HepG2 (cell line): ENCODE measurements around the gene SETD3. TPM values are rescaled to one million over a fixed set of nuclear protein-coding genes. Genes with fewer than 3 reads are reported as not detected.

ENCODE experiments used
- ATAC-seq: fragments of 200-7000 bp; cut with Tn5 transposase; 3 replicates; pipeline ENCODE4 v1.9.1; 2020; ENCODE audit warnings: mild to moderate bottlenecking, moderate library complexity
- BruUV-seq: library from RNA; stranded (reverse); fragments of 400-500 nt; replicated peaks from 2 replicates; lab custom pipeline; 2021; lab: Mats Ljungman, UMichigan
- CTCF ChIA-PET: fragments of 300-600 bp; formaldehyde crosslinking; extraction: SDS; loops from one replicate; lab custom pipeline; 2021; ENCODE audit warnings: low total read pairs, inconsistent platforms, low intra/inter-chr PET ratio; lab: Yijun Ruan, JAX
- POLR2A ChIA-PET: fragments of 350-600 bp; sonication (Branson Sonifier 250); formaldehyde crosslinking; loops from one replicate; lab custom pipeline; 2020; ENCODE audit warnings: antibody characterized with exemption, inconsistent platforms; lab: Yijun Ruan, JAX
- DNase-seq: peaks from one replicate; pipeline ENCODE4 v3.0.0-alpha.2; 2015; ENCODE audit warnings: low spot score
- FAIRE-seq: peaks from 3 replicates; lab custom pipeline; 2011; peaks lifted over from hg19 to GRCh38; lab: Jason Lieb, UNC
- H2AFZ ChIP-seq: one replicate; pipeline ENCODE4 v1.6.1; 2011; ENCODE audit warnings: low read length, inconsistent platforms
- H3K27ac ChIP-seq: fragments of 300-600 bp; 3 replicates; pipeline ENCODE4 v1.8.0; 2011; ENCODE audit warnings: mixed run types, mild to moderate bottlenecking, mixed read lengths, low read length, inconsistent platforms; ENCODE audit not compliant: insufficient read depth; ENCODE audit errors: extremely low read length
- H3K27me3 ChIP-seq, 2 experiments: fragments of 200-600 bp in 1 of 2; 2 replicates in 1 of 2; 3 replicates in 1 of 2; pipeline versions ENCODE4 v1.6.0 to v1.8.0; 2011; ENCODE audit warnings: low read length in 2 of 2, mild to moderate bottlenecking in 2 of 2, moderate library complexity in 2 of 2, inconsistent platforms in 1 of 2; ENCODE audit not compliant: insufficient read depth in 2 of 2, control insufficient read depth in 1 of 2
- H3K36me3 ChIP-seq, 2 experiments: fragments of 200-600 bp in 1 of 2; replicated peaks in 1 of 2; 2 replicates in 1 of 2; 3 replicates in 1 of 2; pipeline versions ENCODE4 v1.5.1 to v1.8.0; 2011; ENCODE audit warnings: low read length in 2 of 2, inconsistent platforms in 1 of 2; ENCODE audit not compliant: insufficient read depth in 2 of 2, control insufficient read depth in 1 of 2
- H3K4me1 ChIP-seq: 2 replicates; pipeline ENCODE4 v1.5.1; 2012; ENCODE audit warnings: low read length, inconsistent platforms; ENCODE audit not compliant: insufficient read depth
- H3K4me2 ChIP-seq: 2 replicates; pipeline ENCODE4 v1.6.0; 2011; ENCODE audit warnings: low read depth, low read length, inconsistent platforms
- H3K4me3 ChIP-seq, 3 experiments: fragments of 200-600 bp in 1 of 3; sonication (generic), shearing (Covaris generic) in 1 of 3; replicated peaks in 1 of 3; 2 replicates each; pipeline ENCODE4 v1.5.1; 2011 to 2016; ENCODE audit warnings: low read length in 3 of 3, inconsistent platforms in 2 of 3, low read depth in 2 of 3, mild to moderate bottlenecking in 2 of 3, control low read depth in 1 of 3, mixed read lengths in 1 of 3; ENCODE audit not compliant: insufficient read depth in 1 of 3
- H3K79me2 ChIP-seq: one replicate; pipeline ENCODE4 v1.6.1; 2011; ENCODE audit warnings: low read length, inconsistent platforms; ENCODE audit not compliant: insufficient read depth
- H3K9ac ChIP-seq: 2 replicates; pipeline ENCODE4 v1.6.0; 2011; ENCODE audit warnings: mild to moderate bottlenecking, low read depth, low read length, inconsistent platforms; ENCODE audit not compliant: insufficient read depth
- H3K9me3 ChIP-seq: 2 replicates; pipeline ENCODE4 v1.5.1; 2012; ENCODE audit warnings: mild to moderate bottlenecking, low read length
- H4K20me1 ChIP-seq: 2 replicates; pipeline ENCODE4 v1.6.0; 2011; ENCODE audit warnings: inconsistent platforms, mild to moderate bottlenecking, low read length, moderate library complexity; ENCODE audit not compliant: insufficient read depth
- KDM2A ChIP-seq: sonication (generic); formaldehyde crosslinking; IDR thresholded peaks from 2 replicates; pipeline ENCODE4 v1.4.0; 2020; ENCODE audit warnings: low read depth, missing genetic modification reagents, borderline replicate concordance
- KLF15 ChIP-seq: sonication (generic); formaldehyde crosslinking; IDR thresholded peaks from 2 replicates; pipeline ENCODE4 v1.8.1; 2023; ENCODE audit warnings: borderline replicate concordance, mild to moderate bottlenecking, inconsistent platforms, missing genetic modification reagents, mixed read lengths
- RFX3 ChIP-seq: IDR thresholded peaks from 2 replicates; pipeline ENCODE4 v1.6.1; 2016; ENCODE audit warnings: missing biosample characterization, missing genetic modification reagents
- RXRA ChIP-seq: sonication (generic); formaldehyde crosslinking; IDR thresholded peaks from 2 replicates; pipeline ENCODE4 v1.5.1; 2020; ENCODE audit warnings: missing genetic modification reagents
- ZNF841 ChIP-seq: sonication (generic); formaldehyde crosslinking; IDR thresholded peaks from 2 replicates; pipeline ENCODE4 v1.8.1; 2023; ENCODE audit warnings: missing genetic modification reagents, borderline replicate concordance
- ZXDC ChIP-seq: sonication (generic); formaldehyde crosslinking; IDR thresholded peaks from 2 replicates; pipeline ENCODE4 v1.5.0; 2020; ENCODE audit warnings: mild to moderate bottlenecking, missing genetic modification reagents
- WGBS: methylation state at CpG from one replicate; pipeline ENCODE4 v1.1.6; 2017; ENCODE audit warnings: low lambda C conversion rate; 5-methylcytosine and 5-hydroxymethylcytosine counted together
- in situ Hi-C: cut with HindIII; loops from 2 replicates; pipeline ENCODE4 v1.10.0; 2017; ENCODE audit warnings: low pct_unique_long_range_greater_than_20kb; ENCODE audit not compliant: extremely low pct_ligation_motif_present
- intact Hi-C: fragments of 100-400 bp; cut with micrococcal nuclease; formaldehyde crosslinking; loops from one replicate; pipeline ENCODE4 v1.10.0; 2022; ENCODE audit not compliant: unreplicated experiment
- polyA plus RNA-seq, 8 experiments: library from polyadenylated mRNA; depleted of rRNA in 3 of 8; stranded (reverse) in 7 of 8; unstranded in 1 of 8; fragments of >200 nt; fragmentation: Illumina TruSeq in 4 of 8; extraction: Trizol in 4 of 8; gene quantifications; 2 replicates each; pipeline versions ENCODE4 v1.2.1 to v1.2.3, GENCODE V29; 2011 to 2016; ENCODE audit warnings: low read depth in 4 of 8, missing spikeins in 1 of 8, mixed read lengths in 1 of 8; ENCODE audit not compliant: insufficient read depth in 1 of 8
- total RNA-seq, 5 experiments: library from RNA; depleted of rRNA; stranded (reverse); fragments of >200 nt; fragmentation: Illumina TruSeq; extraction: Trizol; gene quantifications; 2 replicates each; pipeline ENCODE4 v1.2.3, GENCODE V29; 2016; ENCODE audit warnings: low read depth in 1 of 5
- TF ChIP-seq, protein P1 (sequence below): sonication (generic); formaldehyde crosslinking; IDR thresholded peaks from 2 replicates; pipeline ENCODE4 v1.4.0; 2020; ENCODE audit warnings: mild to moderate bottlenecking, missing genetic modification reagents
- TF ChIP-seq, protein P2 (sequence below): sonication (generic); formaldehyde crosslinking; IDR thresholded peaks from 2 replicates; pipeline ENCODE4 v1.5.1; 2020; ENCODE audit warnings: mild to moderate bottlenecking, missing genetic modification reagents, moderate library complexity
- TF ChIP-seq, protein P3 (sequence below): sonication (generic); formaldehyde crosslinking; conservative IDR thresholded peaks from 2 replicates; pipeline ENCODE4 v1.4.0; 2020; ENCODE audit warnings: mild to moderate bottlenecking, missing genetic modification reagents, moderate library complexity

The SETD3 gene
- total and polyA plus RNA-seq, 2 of the 13 experiments (the other 11 are each of a cell fraction or from before 2014, with no cell fraction given): 30.3 to 67.1 TPM

GRCh38 chr14:99383472-99384449 is 96.9 kb downstream of the SETD3 start:
- peaks cover 38% of the 10 kb centered on the region for H3K4me1 ChIP-seq
- FAIRE-seq (no peak), ATAC-seq (peak; percentile 63), DNase-seq (no peak)
- ChIA-PET POLR2A (interaction anchor here (0.8 kb wide), 1 partner anchor 109 kb away, joined by 4 read pairs; no protein-coding TSS in a partner anchor), CTCF (no interaction called here)
- H3K9ac ChIP-seq: no peak overlapping the region
- H4K20me1 ChIP-seq: no peaks in the 10 kb centered on the region
- H3K27ac ChIP-seq: no peak overlapping the region
- intact Hi-C loops: loop anchor here (5.0 kb wide), 1 partner anchor 61 kb away; no protein-coding TSS in a partner anchor
- H3K36me3 ChIP-seq: no peaks in the 10 kb centered on the region
- H3K4me3 ChIP-seq: peak overlapping the region; percentile 1 to 26 (median 24); a peak in 3 of 6 replicates
- no TSS peak for BruUV-seq
- no peaks in the 10 kb centered on the region for H3K9me3 ChIP-seq
- in situ Hi-C loops: no loop called here
- 65% methylated on average over 25 of the region's 36 CpGs for WGBS
- H3K4me2 ChIP-seq: peak overlapping the region; percentile 43
- H2AFZ ChIP-seq: no peak overlapping the region
- H3K27me3 ChIP-seq: peaks cover 6 to 31% of the 10 kb centered on the region in 2 experiments; a peak in 4 of 5 replicates
- H3K79me2 ChIP-seq: no peaks in the 10 kb centered on the region
- TF ChIP-seq ZNF841 (CRISPR knock-in tag) (no peak), RXRA (CRISPR knock-in tag) (peak; percentile 71; the same call in 1 of the 2 replicates), RFX3 (CRISPR knock-in tag) (no peak), KLF15 (CRISPR knock-in tag) (no peak), KDM2A (CRISPR knock-in tag) (no peak), ZXDC (no peak)
- TF ChIP-seq, protein P1, sequence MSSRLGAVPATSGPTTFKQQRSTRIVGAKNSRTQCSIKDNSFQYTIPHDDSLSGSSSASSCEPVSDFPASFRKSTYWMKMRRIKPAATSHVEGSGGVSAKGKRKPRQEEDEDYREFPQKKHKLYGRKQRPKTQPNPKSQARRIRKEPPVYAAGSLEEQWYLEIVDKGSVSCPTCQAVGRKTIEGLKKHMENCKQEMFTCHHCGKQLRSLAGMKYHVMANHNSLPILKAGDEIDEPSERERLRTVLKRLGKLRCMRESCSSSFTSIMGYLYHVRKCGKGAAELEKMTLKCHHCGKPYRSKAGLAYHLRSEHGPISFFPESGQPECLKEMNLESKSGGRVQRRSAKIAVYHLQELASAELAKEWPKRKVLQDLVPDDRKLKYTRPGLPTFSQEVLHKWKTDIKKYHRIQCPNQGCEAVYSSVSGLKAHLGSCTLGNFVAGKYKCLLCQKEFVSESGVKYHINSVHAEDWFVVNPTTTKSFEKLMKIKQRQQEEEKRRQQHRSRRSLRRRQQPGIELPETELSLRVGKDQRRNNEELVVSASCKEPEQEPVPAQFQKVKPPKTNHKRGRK: no peak
- TF ChIP-seq, protein P2, sequence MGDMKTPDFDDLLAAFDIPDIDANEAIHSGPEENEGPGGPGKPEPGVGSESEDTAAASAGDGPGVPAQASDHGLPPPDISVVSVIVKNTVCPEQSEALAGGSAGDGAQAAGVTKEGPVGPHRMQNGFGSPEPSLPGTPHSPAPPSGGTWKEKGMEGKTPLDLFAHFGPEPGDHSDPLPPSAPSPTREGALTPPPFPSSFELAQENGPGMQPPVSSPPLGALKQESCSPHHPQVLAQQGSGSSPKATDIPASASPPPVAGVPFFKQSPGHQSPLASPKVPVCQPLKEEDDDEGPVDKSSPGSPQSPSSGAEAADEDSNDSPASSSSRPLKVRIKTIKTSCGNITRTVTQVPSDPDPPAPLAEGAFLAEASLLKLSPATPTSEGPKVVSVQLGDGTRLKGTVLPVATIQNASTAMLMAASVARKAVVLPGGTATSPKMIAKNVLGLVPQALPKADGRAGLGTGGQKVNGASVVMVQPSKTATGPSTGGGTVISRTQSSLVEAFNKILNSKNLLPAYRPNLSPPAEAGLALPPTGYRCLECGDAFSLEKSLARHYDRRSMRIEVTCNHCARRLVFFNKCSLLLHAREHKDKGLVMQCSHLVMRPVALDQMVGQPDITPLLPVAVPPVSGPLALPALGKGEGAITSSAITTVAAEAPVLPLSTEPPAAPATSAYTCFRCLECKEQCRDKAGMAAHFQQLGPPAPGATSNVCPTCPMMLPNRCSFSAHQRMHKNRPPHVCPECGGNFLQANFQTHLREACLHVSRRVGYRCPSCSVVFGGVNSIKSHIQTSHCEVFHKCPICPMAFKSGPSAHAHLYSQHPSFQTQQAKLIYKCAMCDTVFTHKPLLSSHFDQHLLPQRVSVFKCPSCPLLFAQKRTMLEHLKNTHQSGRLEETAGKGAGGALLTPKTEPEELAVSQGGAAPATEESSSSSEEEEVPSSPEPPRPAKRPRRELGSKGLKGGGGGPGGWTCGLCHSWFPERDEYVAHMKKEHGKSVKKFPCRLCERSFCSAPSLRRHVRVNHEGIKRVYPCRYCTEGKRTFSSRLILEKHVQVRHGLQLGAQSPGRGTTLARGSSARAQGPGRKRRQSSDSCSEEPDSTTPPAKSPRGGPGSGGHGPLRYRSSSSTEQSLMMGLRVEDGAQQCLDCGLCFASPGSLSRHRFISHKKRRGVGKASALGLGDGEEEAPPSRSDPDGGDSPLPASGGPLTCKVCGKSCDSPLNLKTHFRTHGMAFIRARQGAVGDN: peak; percentile 57
- TF ChIP-seq, protein P3, sequence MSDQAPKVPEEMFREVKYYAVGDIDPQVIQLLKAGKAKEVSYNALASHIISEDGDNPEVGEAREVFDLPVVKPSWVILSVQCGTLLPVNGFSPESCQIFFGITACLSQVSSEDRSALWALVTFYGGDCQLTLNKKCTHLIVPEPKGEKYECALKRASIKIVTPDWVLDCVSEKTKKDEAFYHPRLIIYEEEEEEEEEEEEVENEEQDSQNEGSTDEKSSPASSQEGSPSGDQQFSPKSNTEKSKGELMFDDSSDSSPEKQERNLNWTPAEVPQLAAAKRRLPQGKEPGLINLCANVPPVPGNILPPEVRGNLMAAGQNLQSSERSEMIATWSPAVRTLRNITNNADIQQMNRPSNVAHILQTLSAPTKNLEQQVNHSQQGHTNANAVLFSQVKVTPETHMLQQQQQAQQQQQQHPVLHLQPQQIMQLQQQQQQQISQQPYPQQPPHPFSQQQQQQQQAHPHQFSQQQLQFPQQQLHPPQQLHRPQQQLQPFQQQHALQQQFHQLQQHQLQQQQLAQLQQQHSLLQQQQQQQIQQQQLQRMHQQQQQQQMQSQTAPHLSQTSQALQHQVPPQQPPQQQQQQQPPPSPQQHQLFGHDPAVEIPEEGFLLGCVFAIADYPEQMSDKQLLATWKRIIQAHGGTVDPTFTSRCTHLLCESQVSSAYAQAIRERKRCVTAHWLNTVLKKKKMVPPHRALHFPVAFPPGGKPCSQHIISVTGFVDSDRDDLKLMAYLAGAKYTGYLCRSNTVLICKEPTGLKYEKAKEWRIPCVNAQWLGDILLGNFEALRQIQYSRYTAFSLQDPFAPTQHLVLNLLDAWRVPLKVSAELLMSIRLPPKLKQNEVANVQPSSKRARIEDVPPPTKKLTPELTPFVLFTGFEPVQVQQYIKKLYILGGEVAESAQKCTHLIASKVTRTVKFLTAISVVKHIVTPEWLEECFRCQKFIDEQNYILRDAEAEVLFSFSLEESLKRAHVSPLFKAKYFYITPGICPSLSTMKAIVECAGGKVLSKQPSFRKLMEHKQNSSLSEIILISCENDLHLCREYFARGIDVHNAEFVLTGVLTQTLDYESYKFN: 0 out of 2 replicates have a peak, but pooled peaks have one; percentile 17
